Heart left ventricle (tissue), 16 donors: ENCODE results near the gene CETN1. TPM values are rescaled to one million over a fixed set of nuclear protein-coding genes. Genes with fewer than 3 reads are reported as not detected.

Experiments
- ATAC-seq, 4 donors: fragments of 200-7000 bp; cut with Tn5 transposase; one replicate each; pipeline ENCODE4 v1.9.1; 2020 to 2022; ENCODE audit warnings: moderate library complexity in 4 of 4, mild to moderate bottlenecking in 3 of 4, moderate number of reproducible peaks in 1 of 4
- DNase-seq, 5 donors: peaks; one replicate each; pipeline ENCODE4 v3.0.0-alpha.2; 2020
- H3K27ac ChIP-seq, 12 donors: fragments of 200-600 bp; sonication (generic) in 4 of 12; one replicate each; pipeline versions ENCODE4 v1.5.0 to v1.8.0; 2016 to 2022; ENCODE audit warnings: mild to moderate bottlenecking in 2 of 12
- H3K27me3 ChIP-seq, 9 donors: fragments of 200-600 bp; sonication (generic) in 2 of 9; one replicate each; pipeline versions ENCODE4 v1.5.1 to v1.8.0; 2016 to 2022; ENCODE audit warnings: mild to moderate bottlenecking in 3 of 9
- H3K36me3 ChIP-seq, 9 donors: fragments of 200-600 bp; sonication (generic) in 2 of 9; one replicate each; pipeline versions ENCODE4 v1.5.0 to v1.8.0; 2018 to 2022; ENCODE audit warnings: mild to moderate bottlenecking in 2 of 9
- H3K4me1 ChIP-seq, 12 donors: fragments of 200-600 bp; sonication (generic) in 4 of 12; one replicate each; pipeline versions ENCODE4 v1.5.0 to v1.8.0; 2016 to 2022; ENCODE audit warnings: mild to moderate bottlenecking in 3 of 12
- H3K4me3 ChIP-seq, 12 donors: fragments of 200-600 bp; sonication (generic) in 4 of 12; one replicate each; pipeline versions ENCODE4 v1.5.0 to v1.8.0; 2017 to 2022; ENCODE audit warnings: mild to moderate bottlenecking in 9 of 12, moderate library complexity in 4 of 12
- H3K9me3 ChIP-seq, 12 donors: fragments of 200-600 bp; sonication (generic) in 4 of 12; one replicate each; pipeline versions ENCODE4 v1.5.0 to v1.8.0; 2016 to 2022; ENCODE audit warnings: mild to moderate bottlenecking in 1 of 12
- CTCF ChIP-seq, 12 donors: fragments of 200-600 bp; sonication (generic) in 4 of 12; IDR thresholded peaks; one replicate each; pipeline versions ENCODE4 v1.5.0 to v1.8.0; 2018 to 2022; ENCODE audit warnings: antibody characterized with exemption in 12 of 12, mild to moderate bottlenecking in 5 of 12
- POLR2A ChIP-seq, 2 donors: fragments of 450-650 bp; IDR thresholded peaks; one replicate each; pipeline ENCODE4 v1.6.1; 2017; ENCODE audit warnings: antibody characterized with exemption in 2 of 2, mild to moderate bottlenecking in 2 of 2, moderate library complexity in 2 of 2
- WGBS, 4 donors: extraction: QIAGEN DNeasy Blood & Tissue Kit in 2 of 4; methylation state at CpG; one replicate each; pipeline versions ENCODE4 v1.1.5 to v1.1.7; 2013 to 2018; 5-methylcytosine and 5-hydroxymethylcytosine counted together
- intact Hi-C, 10 donors: fragments of 100-400 bp; cut with DNase I; formaldehyde crosslinking; loops; one replicate each; pipeline versions ENCODE4 v1.11.1 to v1.14.2; 2022
- polyA plus RNA-seq, 2 donors: library from polyadenylated mRNA; stranded (reverse); fragments of 200-250 nt; gene quantifications; one replicate each; pipeline ENCODE4 v1.2.3, GENCODE V29; 2013
- total RNA-seq, 9 donors: library from RNA; depleted of rRNA in 2 of 9; stranded (reverse); fragments of >200 nt in 2 of 9; fragmentation: NEBNext Ultra II Directional in 3 of 9; extraction: Animal tissue kit (Norgen Biotek cat#: 25700) in 3 of 9; gene quantifications; one replicate each; pipeline versions ENCODE4 v1.1.0 to v1.2.4, GENCODE V29; 2016 to 2023
- donor health status: ischemic (EF 13 %, LVEDD 7.1; RV severe dilation, severe dysfunction).
- donor health status: healthy with polysubstance abuse.
- donor health status: DM: no; HTN: yes; CAD: no.
- donor health status: DM: no; HTN: no; CAD: no.
- donor health status: ischemic (EF 25% LVEDD 6.9; RV normal size, moderate dysfunction).
- donor health status: ischemic (EF 25% LVEDD 5.7; RV mildly dilated, moderate dysfunction).
- donor health status: healthy.
- donor health status: DM: yes; HTN: yes; CAD: no.
- donor health status: ischemic (EF 35%, LVEDD 5.7; RV mildly dilated, moderate dysfunction).
- donor health status: nonischemic (EF 11% LVEDD 7.7; RV severe dilation, severe dysfunction).
- donor health status: DM: yes; HTN: yes; CAD: no.
- donor health status: PGD.
- donor health status: ischemic (EF 29% LVEDD 5.4; RV normal size, mild dysfunction).
- donor health status: nonischemic (EF 23%, LVEDD 6.1; RV moderate dilation, normal function).

CETN1 gene
- total and polyA plus RNA-seq, 11 donors: not detected

GRCh38 chr18:612156-612555 lies 32.0 kb downstream of the CETN1 start:
- WGBS, 4 donors: 84 to 95% (median 89%) methylated on average over 7 of the region's 7 CpGs
- ATAC-seq: no peak
- DNase-seq: no peak
- Histone ChIP-seq H3K27me3 (no peaks in the 10 kb centered on the region), H3K4me3 (no peak overlapping the region), H3K4me1 (peaks cover 0 to 17% (median 0%) of the 10 kb centered on the region in 12 donors), H3K9me3 (no peaks in the 10 kb centered on the region), H3K36me3 (no peaks in the 10 kb centered on the region), H3K27ac (no peak overlapping the region)
- intact Hi-C loops: loop anchor here in 3 of 10 donors (10.0 kb wide), 2 partner anchors 117 to 137 kb away; no protein-coding TSS in a partner anchor
- TF ChIP-seq POLR2A (IDR thresholded peaks at IDR 0.05) (no peak), CTCF (IDR thresholded peaks at IDR 0.05) (no peak)

- H3K36me3 ChIP-seq: no peaks in the 10 kb centered on the region
- peaks cover 0 to 17% (median 0%) of the 10 kb centered on the region in 12 donors for H3K4me1 ChIP-seq
- H3K9me3 ChIP-seq: no peaks in the 10 kb centered on the region
- no peak overlapping the region for H3K4me3 ChIP-seq
- H3K27me3 ChIP-seq: no peaks in the 10 kb centered on the region
- H3K27ac ChIP-seq: peak overlapping the region in 1 of 12 donors; percentile 91
- no peak for ATAC-seq
- WGBS, 4 donors: 50 to 67% (median 59%) methylated on average over 1 of the region's 1 CpG
- TF ChIP-seq POLR2A (IDR thresholded peaks at IDR 0.05): no peak
- no peak for TF ChIP-seq CTCF (IDR thresholded peaks at IDR 0.05)
- no peak for DNase-seq
- intact Hi-C loops: loop anchor here in 4 of 10 donors (2.0 to 10.0 kb wide), 3 partner anchors 119 to 327 kb away; no protein-coding TSS in a partner anchor
Observed at GRCh38 chr18:614193-614592, 34.0 kb downstream of the CETN1 start.

- 78 to 84% (median 82%) methylated on average over 5 of the region's 5 CpGs for WGBS, 4 donors
- no peak overlapping the region for H3K4me3 ChIP-seq
- H3K27me3 ChIP-seq: peaks cover 0 to 2% (median 0%) of the 10 kb centered on the region in 9 donors
- TF ChIP-seq POLR2A (IDR thresholded peaks at IDR 0.05) (no peak), CTCF (IDR thresholded peaks at IDR 0.05) (no peak)
- peak in 3 of 4 donors; percentile 22 to 41 (median 29) for ATAC-seq
- intact Hi-C loops: loop anchor here in 6 of 10 donors (2.0 to 10.0 kb wide), 4 partner anchors 120 to 328 kb away; no protein-coding TSS in a partner anchor
- peak overlapping the region in 2 of 12 donors; percentile 30 to 91 for H3K27ac ChIP-seq
- H3K4me1 ChIP-seq: peaks cover 0 to 17% (median 0%) of the 10 kb centered on the region in 12 donors
- H3K36me3 ChIP-seq: no peaks in the 10 kb centered on the region
- DNase-seq: no peak
- H3K9me3 ChIP-seq: no peaks in the 10 kb centered on the region
Observed at GRCh38 chr18:615092-615521, 34.9 kb downstream of the CETN1 start.

- H3K4me3 ChIP-seq: no peak overlapping the region
- no peaks in the 10 kb centered on the region for H3K9me3 ChIP-seq
- DNase-seq (peak in 1 of 5 donors; percentile 48), ATAC-seq (peak in 3 of 4 donors; percentile 51 to 74 (median 63))
- intact Hi-C loops: loop anchor here in 9 of 10 donors (1.0 to 10.0 kb wide), 7 partner anchors 121 to 329 kb away; no protein-coding TSS in a partner anchor
- H3K27me3 ChIP-seq: peaks cover 0 to 2% (median 0%) of the 10 kb centered on the region in 9 donors
- H3K4me1 ChIP-seq: peaks cover 0 to 17% (median 0%) of the 10 kb centered on the region in 12 donors
- no peaks in the 10 kb centered on the region for H3K36me3 ChIP-seq
- WGBS, 4 donors: 60 to 74% (median 70%) methylated on average over 4 of the region's 4 CpGs
- H3K27ac ChIP-seq: peak overlapping the region in 2 of 12 donors; percentile 30 to 91
- TF ChIP-seq CTCF (IDR thresholded peaks at IDR 0.05) (no peak), POLR2A (IDR thresholded peaks at IDR 0.05) (no peak)
Observed at GRCh38 chr18:615773-616172, 35.6 kb downstream of the CETN1 start.
